ENCODE results near the gene ACAD11.
"Not testable (repeated sequence)": the region's sequence is repeated elsewhere in the genome, so short reads cannot be mapped to it uniquely, and the experiment has no call there.

Gene ACAD11

DNA sequence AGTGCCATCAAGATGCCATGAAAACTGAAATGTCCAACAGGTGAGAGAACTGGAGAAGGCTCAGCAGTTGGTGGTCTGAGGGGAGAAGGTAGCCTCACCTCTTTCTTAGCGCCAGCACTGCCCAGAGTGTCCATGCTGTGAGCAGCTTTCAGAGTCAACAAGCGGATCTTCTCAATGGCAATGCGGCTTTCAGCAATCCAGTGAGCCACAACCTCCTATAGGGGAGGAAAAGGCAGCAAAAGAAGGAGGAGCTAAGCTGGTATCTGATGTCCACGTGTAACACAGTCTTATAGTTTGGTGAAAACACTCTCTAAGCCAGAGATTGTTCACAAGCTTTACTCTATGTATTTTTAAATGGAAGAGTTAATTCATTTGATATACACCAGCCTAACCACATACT is 98.6 kb downstream of the ACAD11 start:
- peaks cover 3 to 26% of the 10 kb centered on the region in 2 experiments for H3K36me3 ChIP-seq (ENCODE audit: control insufficient read depth in 1 of 2, insufficient read depth in 2 of 2, low read depth in 1 of 2, low read length in 2 of 2)
- 96% methylated on average over 3 of the region's 4 CpGs for whole genome bisulfite sequencing
- H3K27ac ChIP-seq (ENCODE audit: low read length, poor library complexity, severe bottlenecking), result no peak overlapping the region

DNA sequence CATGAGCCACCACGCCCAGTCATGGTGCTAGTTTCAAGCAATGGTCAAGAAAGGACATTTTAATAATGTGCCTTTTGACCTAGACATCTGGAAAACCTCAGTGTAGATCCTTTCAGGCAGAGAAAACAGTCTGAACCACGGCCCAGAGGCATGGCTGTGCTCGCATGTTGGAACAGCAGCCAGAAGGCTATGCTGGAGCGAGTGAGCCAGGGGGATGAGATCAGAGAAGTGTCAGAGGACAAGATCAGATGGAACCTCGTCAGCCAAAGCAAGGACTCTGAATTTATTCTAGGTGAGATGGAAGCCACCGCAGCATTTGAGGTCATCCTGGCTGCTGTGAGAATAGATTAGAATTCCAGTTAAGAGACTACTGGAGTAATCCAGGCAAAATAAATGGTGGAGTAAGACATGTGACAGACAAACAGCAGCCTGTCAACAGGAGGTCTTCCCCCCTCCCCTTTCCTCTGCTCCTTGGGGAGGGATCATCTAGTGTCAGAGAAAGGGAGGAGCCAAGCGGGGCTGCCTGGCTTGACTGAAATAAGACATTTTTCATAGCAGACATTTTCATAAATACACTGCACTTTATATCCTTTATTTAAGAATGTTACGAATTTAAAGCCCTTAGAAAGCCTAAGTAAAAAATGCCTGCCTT is 103.0 kb downstream of the ACAD11 start:
- Histone ChIP-seq H3K36me3 (ENCODE audit: control insufficient read depth in 1 of 2, insufficient read depth in 2 of 2, low read depth in 1 of 2, low read length in 2 of 2) (peaks cover 7 to 26% of the 10 kb centered on the region in 2 experiments), H2BK5ac (ENCODE audit: low read depth, low read length, poor library complexity, severe bottlenecking) (no peak overlapping the region), H3K9me3 (ENCODE audit: control insufficient read depth, low read length) (no peaks in the 10 kb centered on the region), H3K4me2 (ENCODE audit: low read length, poor library complexity, severe bottlenecking) (no peak overlapping the region), H3K27ac (ENCODE audit: low read length, poor library complexity, severe bottlenecking) (no peak overlapping the region), H2BK12ac (ENCODE audit: low read length in 2 of 2) (no peak overlapping the region), H3K9ac (ENCODE audit: low read length) (peak overlapping the region; percentile 0), H3K27me3 (ENCODE audit: control insufficient read depth in 1 of 2, insufficient read depth in 1 of 2, low read length in 2 of 2) (no peaks in the 10 kb centered on the region), H3K4me1 (ENCODE audit: control insufficient read depth, insufficient read depth, low read depth, low read length) (peaks cover 10% of the 10 kb centered on the region), H3K4ac (ENCODE audit: low read depth in 1 of 2, low read length in 2 of 2) (no peak overlapping the region), H3K18ac (ENCODE audit: low read depth in 1 of 2, low read length in 2 of 2) (no peak overlapping the region), H4K8ac (ENCODE audit: low read length) (no peak overlapping the region), H2AFZ (ENCODE audit: low read depth, low read length) (no peak overlapping the region), H3K23ac (ENCODE audit: low read length in 2 of 2) (no peak overlapping the region), H2BK120ac (ENCODE audit: low read depth, low read length) (no peak overlapping the region), H3K4me3 (ENCODE audit: insufficient read depth in 1 of 2, low read depth in 1 of 2, low read length in 2 of 2) (no peak overlapping the region), H4K91ac (ENCODE audit: low read length) (no peak overlapping the region), H2AK5ac (ENCODE audit: low read length, severe bottlenecking) (no peak overlapping the region), H3K14ac (ENCODE audit: low read length in 2 of 2) (no peak overlapping the region), H2BK15ac (ENCODE audit: low read depth, poor library complexity, severe bottlenecking) (no peak overlapping the region), H3K79me1 (replicated peaks; ENCODE audit: low read length, poor library complexity, severe bottlenecking) (no peaks in the 10 kb centered on the region)
- DNase-seq, result no peak
- 85% methylated on average over 8 of the region's 8 CpGs for WGBS

More for the DNA sequence above, 98.6 kb downstream of the ACAD11 start:
- peaks cover 5% of the 10 kb centered on the region for H3K4me1 ChIP-seq (ENCODE audit: control insufficient read depth, insufficient read depth, low read depth, low read length)
- no peak overlapping the region for H2BK5ac ChIP-seq (ENCODE audit: low read depth, low read length, poor library complexity, severe bottlenecking)
- no peak overlapping the region for H3K14ac ChIP-seq (ENCODE audit: low read length in 2 of 2)
- DNase-seq, result no peak
- H3K79me1 ChIP-seq (replicated peaks; ENCODE audit: low read length, poor library complexity, severe bottlenecking), result no peaks in the 10 kb centered on the region
- no peaks in the 10 kb centered on the region for H3K27me3 ChIP-seq (ENCODE audit: control insufficient read depth in 1 of 2, insufficient read depth in 1 of 2, low read length in 2 of 2)
- no peak overlapping the region for H2BK15ac ChIP-seq (ENCODE audit: low read depth, poor library complexity, severe bottlenecking)
- no peak overlapping the region for H4K8ac ChIP-seq (ENCODE audit: low read length)
- H4K91ac ChIP-seq (ENCODE audit: low read length), result no peak overlapping the region
- H3K9me3 ChIP-seq (ENCODE audit: control insufficient read depth, low read length), result peaks cover 4% of the 10 kb centered on the region
- no peak overlapping the region for H2AFZ ChIP-seq (ENCODE audit: low read depth, low read length)
- H2BK12ac ChIP-seq (ENCODE audit: low read length in 2 of 2), result no peak overlapping the region
- H3K4ac ChIP-seq (ENCODE audit: low read depth in 1 of 2, low read length in 2 of 2), result no peak overlapping the region
- no peak overlapping the region for H3K9ac ChIP-seq (ENCODE audit: low read length)
- H2BK120ac ChIP-seq (ENCODE audit: low read depth, low read length), result no peak overlapping the region
- H3K18ac ChIP-seq (ENCODE audit: low read depth in 1 of 2, low read length in 2 of 2), result no peak overlapping the region
- H3K4me3 ChIP-seq (ENCODE audit: insufficient read depth in 1 of 2, low read depth in 1 of 2, low read length in 2 of 2), result no peak overlapping the region
- no peak overlapping the region for H3K23ac ChIP-seq (ENCODE audit: low read length in 2 of 2)
- no peak overlapping the region for H2AK5ac ChIP-seq (ENCODE audit: low read length, severe bottlenecking)
- H3K4me2 ChIP-seq (ENCODE audit: low read length, poor library complexity, severe bottlenecking), result no peak overlapping the region

DNA sequence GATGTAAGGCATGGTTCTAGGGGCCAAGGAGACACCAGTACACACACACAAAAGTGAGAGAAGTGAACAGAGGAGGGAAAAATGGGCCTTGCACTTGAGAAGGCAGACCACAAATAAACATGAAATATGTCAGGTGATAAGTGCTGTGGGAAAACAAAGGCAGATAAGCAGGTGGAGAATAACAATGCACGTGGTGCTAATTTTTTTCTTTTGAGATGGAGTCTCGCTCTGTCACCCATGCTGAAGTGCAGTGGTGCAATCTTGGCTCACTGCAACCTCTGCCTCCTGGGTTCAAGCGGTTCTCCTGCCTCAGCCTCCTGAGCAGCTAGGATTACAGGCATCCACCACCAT is 103.6 kb downstream of the ACAD11 start:
- H2AK5ac ChIP-seq (ENCODE audit: low read length, severe bottlenecking); H3K18ac ChIP-seq (ENCODE audit: low read depth in 1 of 2, low read length in 2 of 2); H2AFZ ChIP-seq (ENCODE audit: low read depth, low read length); H3K4me2 ChIP-seq (ENCODE audit: low read length, poor library complexity, severe bottlenecking); H2BK12ac ChIP-seq (ENCODE audit: low read length in 2 of 2); H3K4ac ChIP-seq (ENCODE audit: low read depth in 1 of 2, low read length in 2 of 2); H2BK120ac ChIP-seq (ENCODE audit: low read depth, low read length); H3K27me3 ChIP-seq (ENCODE audit: control insufficient read depth in 1 of 2, insufficient read depth in 1 of 2, low read length in 2 of 2); H2BK5ac ChIP-seq (ENCODE audit: low read depth, low read length, poor library complexity, severe bottlenecking); H3K4me1 ChIP-seq (ENCODE audit: control insufficient read depth, insufficient read depth, low read depth, low read length); H4K91ac ChIP-seq (ENCODE audit: low read length); H3K27ac ChIP-seq (ENCODE audit: low read length, poor library complexity, severe bottlenecking); H3K14ac ChIP-seq (ENCODE audit: low read length in 2 of 2); H4K8ac ChIP-seq (ENCODE audit: low read length); H3K79me1 ChIP-seq (replicated peaks; ENCODE audit: low read length, poor library complexity, severe bottlenecking); H3K4me3 ChIP-seq (ENCODE audit: insufficient read depth in 1 of 2, low read depth in 1 of 2, low read length in 2 of 2); H2BK15ac ChIP-seq (ENCODE audit: low read depth, poor library complexity, severe bottlenecking); DNase-seq; H3K9ac ChIP-seq (ENCODE audit: low read length); H3K9me3 ChIP-seq (ENCODE audit: control insufficient read depth, low read length); H3K23ac ChIP-seq (ENCODE audit: low read length in 2 of 2): not testable (repeated sequence)
- H3K36me3 ChIP-seq (ENCODE audit: control insufficient read depth in 1 of 2, insufficient read depth in 2 of 2, low read depth in 1 of 2, low read length in 2 of 2), result peaks cover 7 to 26% of the 10 kb centered on the region in 2 experiments
- 96% methylated on average over 3 of the region's 3 CpGs for WGBS

DNA sequence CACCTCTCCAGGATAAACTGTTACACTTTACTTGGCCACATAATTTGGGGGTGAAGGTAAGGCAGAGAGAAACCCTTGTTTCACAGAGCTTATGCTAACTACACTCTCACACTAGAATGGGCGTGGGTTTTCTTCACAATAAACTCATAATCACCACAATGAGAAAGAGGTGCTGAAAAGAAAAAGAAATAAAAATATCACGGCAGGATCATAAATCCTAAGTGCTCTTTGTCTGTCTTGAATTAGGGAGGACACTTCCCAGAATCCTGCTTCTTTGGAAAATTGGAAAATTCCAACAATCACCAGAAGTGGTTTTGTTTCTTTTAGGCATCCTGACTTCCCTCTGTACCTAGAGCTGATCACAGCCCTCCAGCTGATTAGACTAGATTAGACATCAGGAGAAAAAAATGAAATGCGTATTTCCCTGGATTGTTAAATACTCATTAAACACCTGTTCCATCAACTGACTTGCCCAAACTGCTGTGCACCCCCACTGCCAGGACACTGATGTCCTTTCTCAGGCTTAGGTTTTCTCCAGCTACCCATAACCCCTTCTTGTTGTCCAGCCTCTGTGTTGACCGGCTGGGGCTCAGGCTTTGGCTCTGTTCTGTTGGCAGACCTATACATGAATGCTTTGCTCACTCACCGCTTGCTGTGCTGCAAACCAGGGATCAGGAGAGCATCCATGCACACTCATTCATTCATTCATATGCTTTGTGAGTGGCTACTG is 104.1 kb downstream of the ACAD11 start:
- H3K79me1 ChIP-seq (replicated peaks; ENCODE audit: low read length, poor library complexity, severe bottlenecking), result no peaks in the 10 kb centered on the region
- DNase-seq, result no peak
- no peak overlapping the region for H3K23ac ChIP-seq (ENCODE audit: low read length in 2 of 2)
- H3K27me3 ChIP-seq (ENCODE audit: control insufficient read depth in 1 of 2, insufficient read depth in 1 of 2, low read length in 2 of 2), result no peaks in the 10 kb centered on the region
- H3K4me2 ChIP-seq (ENCODE audit: low read length, poor library complexity, severe bottlenecking), result no peak overlapping the region
- H3K4ac ChIP-seq (ENCODE audit: low read depth in 1 of 2, low read length in 2 of 2), result no peak overlapping the region
- H3K9me3 ChIP-seq (ENCODE audit: control insufficient read depth, low read length), result no peaks in the 10 kb centered on the region
- no peak overlapping the region for H2BK12ac ChIP-seq (ENCODE audit: low read length in 2 of 2)
- no peak overlapping the region for H2BK15ac ChIP-seq (ENCODE audit: low read depth, poor library complexity, severe bottlenecking)
- H3K18ac ChIP-seq (ENCODE audit: low read depth in 1 of 2, low read length in 2 of 2), result no peak overlapping the region
- H2BK5ac ChIP-seq (ENCODE audit: low read depth, low read length, poor library complexity, severe bottlenecking), result no peak overlapping the region
- H3K27ac ChIP-seq (ENCODE audit: low read length, poor library complexity, severe bottlenecking), result no peak overlapping the region
- no peak overlapping the region for H4K91ac ChIP-seq (ENCODE audit: low read length)
- no peak overlapping the region for H3K4me3 ChIP-seq (ENCODE audit: insufficient read depth in 1 of 2, low read depth in 1 of 2, low read length in 2 of 2)
- peaks cover 10% of the 10 kb centered on the region for H3K4me1 ChIP-seq (ENCODE audit: control insufficient read depth, insufficient read depth, low read depth, low read length)
- no peak overlapping the region for H3K14ac ChIP-seq (ENCODE audit: low read length in 2 of 2)
- no peak overlapping the region for H2BK120ac ChIP-seq (ENCODE audit: low read depth, low read length)
- H4K8ac ChIP-seq (ENCODE audit: low read length), result peak overlapping the region; percentile 47
- no peak overlapping the region for H2AK5ac ChIP-seq (ENCODE audit: low read length, severe bottlenecking)
- H3K36me3 ChIP-seq (ENCODE audit: control insufficient read depth in 1 of 2, insufficient read depth in 2 of 2, low read depth in 1 of 2, low read length in 2 of 2), result peaks cover 7 to 21% of the 10 kb centered on the region in 2 experiments
- H3K9ac ChIP-seq (ENCODE audit: low read length), result no peak overlapping the region
- H2AFZ ChIP-seq (ENCODE audit: low read depth, low read length), result no peak overlapping the region
- WGBS, result 98% methylated on average over 4 of the region's 5 CpGs

Data from mesenchymal stem cell (in vitro differentiated cells and primary cell).